SU-DHL-6 (cell line): Measurements from ENCODE around the gene MAP2.

Experiments
- H2AFZ ChIP-seq: fragments of 200-600 bp; sonication (generic); 2 replicates; pipeline ENCODE4 v1.6.1; 2014; ENCODE audit warnings: low read depth, mild to moderate bottlenecking, moderate library complexity, mixed read lengths, antibody characterized with exemption, low read length; ENCODE audit not compliant: severe bottlenecking
- H3F3A ChIP-seq: fragments of 200-600 bp; shearing (Covaris generic); 2 replicates; pipeline ENCODE4 v1.6.0; 2016; ENCODE audit warnings: antibody characterized with exemption, mild to moderate bottlenecking; ENCODE audit not compliant: insufficient read depth
- H3K27ac ChIP-seq: fragments of 200-600 bp; sonication (generic); 2 replicates; pipeline ENCODE4 v1.5.1; 2016; ENCODE audit warnings: low read depth, mild to moderate bottlenecking, low read length, moderate library complexity, mixed read lengths
- H3K27me3 ChIP-seq: fragments of 200-600 bp; sonication (generic), shearing (Covaris generic); 2 replicates; pipeline ENCODE4 v1.6.0; 2014; ENCODE audit warnings: mild to moderate bottlenecking, low read length
- H3K36me3 ChIP-seq: fragments of 200-600 bp; sonication (generic); 2 replicates; pipeline ENCODE4 v1.6.1; 2014; ENCODE audit warnings: mild to moderate bottlenecking, low read length, mixed read lengths
- H3K4me2 ChIP-seq: fragments of 300-600, 200-600 bp; shearing (Covaris generic), sonication (generic); 2 replicates; pipeline ENCODE4 v1.6.0; 2014; ENCODE audit warnings: low read length, low read depth, mild to moderate bottlenecking; ENCODE audit not compliant: poor library complexity, severe bottlenecking
- H3K4me3 ChIP-seq: fragments of 200-600 bp; sonication (generic); 2 replicates; pipeline ENCODE4 v1.5.1; 2014; ENCODE audit warnings: antibody characterized with exemption, low read length, mild to moderate bottlenecking, mixed read lengths; ENCODE audit not compliant: insufficient read depth, poor library complexity, severe bottlenecking
- H3K79me2 ChIP-seq: fragments of 200-600 bp; sonication (generic); 2 replicates; pipeline ENCODE4 v1.6.1; 2014; ENCODE audit warnings: mild to moderate bottlenecking, low read length, moderate library complexity; ENCODE audit not compliant: insufficient read depth
- H3K9ac ChIP-seq: fragments of 200-600 bp; sonication (generic); 2 replicates; pipeline ENCODE4 v1.7.0; 2014; ENCODE audit warnings: mild to moderate bottlenecking, low read length
- H3K9me2 ChIP-seq: fragments of 200-600 bp; sonication (generic); replicated peaks from 2 replicates; pipeline ENCODE4 v1.6.1; 2014; ENCODE audit warnings: low read length; ENCODE audit not compliant: insufficient read depth
- H3K9me3 ChIP-seq: fragments of 200-600 bp; sonication (generic); 2 replicates; pipeline ENCODE4 v1.6.1; 2014; ENCODE audit warnings: low read length, mixed read lengths; ENCODE audit not compliant: insufficient read depth
- H4K20me1 ChIP-seq: fragments of 200-600 bp; sonication (generic); 2 replicates; pipeline ENCODE4 v1.6.1; 2014; ENCODE audit warnings: low read depth, mild to moderate bottlenecking, antibody characterized with exemption, low read length, moderate library complexity, mixed read lengths
- EZH2phosphoT487 ChIP-seq: fragments of 200-600 bp; sonication (generic), shearing (Covaris generic); conservative IDR thresholded peaks from 2 replicates; pipeline ENCODE4 v1.6.1; 2018; ENCODE audit warnings: mild to moderate bottlenecking, antibody characterized with exemption, low read length, moderate library complexity, mixed read lengths
- TF ChIP-seq, protein P1 (sequence below): fragments of 200-600 bp; sonication (generic); IDR thresholded peaks from one replicate; pipeline ENCODE4 v1.5.1; 2017; ENCODE audit warnings: antibody characterized with exemption, mild to moderate bottlenecking, low read length, moderate library complexity; ENCODE audit not compliant: insufficient read depth, poor library complexity, severe bottlenecking

The MAP2 gene

DNA sequence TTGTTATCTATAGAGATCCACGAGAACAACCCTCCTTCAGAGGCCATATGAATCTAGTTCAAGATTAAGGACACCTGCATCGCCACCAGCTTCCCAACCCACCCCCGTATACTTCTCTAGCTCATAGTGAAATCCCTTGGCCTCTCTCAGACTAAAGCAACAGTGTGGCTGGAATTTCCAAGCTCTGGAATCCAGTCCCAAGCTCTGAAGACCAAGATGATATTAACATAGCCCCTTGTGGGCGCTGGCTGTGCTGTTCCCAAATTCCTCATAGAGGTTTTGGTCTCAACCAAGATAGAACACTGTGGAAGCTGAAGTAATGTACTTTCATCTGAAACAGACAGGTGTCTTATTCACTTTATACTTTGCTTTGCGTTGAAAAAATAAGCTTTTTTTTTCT, 139.6 kb downstream of the MAP2 start:
- H3K27ac ChIP-seq: no peak overlapping the region

DNA sequence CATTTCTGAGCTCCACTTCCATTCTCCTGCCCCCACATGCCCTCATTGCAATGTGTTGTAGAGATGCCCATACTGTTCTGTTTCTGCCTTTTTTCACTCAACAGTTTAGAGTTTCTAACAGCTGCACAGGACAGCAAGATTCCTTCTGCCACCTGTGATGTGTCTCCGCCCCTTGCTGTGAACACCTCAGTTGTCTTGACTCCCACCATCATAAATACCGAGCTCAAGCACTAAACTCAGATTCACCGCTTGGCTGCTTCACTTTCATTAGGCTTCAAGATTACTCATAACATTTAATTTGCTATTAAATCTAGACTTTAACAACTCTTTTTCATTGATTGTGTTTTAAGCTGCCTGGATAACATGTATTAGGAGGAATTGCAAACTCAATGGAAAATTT, 141.0 kb downstream of the MAP2 start:
- Histone ChIP-seq H2AFZ (no peak overlapping the region), H3K9me2 (no peaks in the 10 kb centered on the region), H3K9me3 (no peaks in the 10 kb centered on the region), H4K20me1 (no peaks in the 10 kb centered on the region), H3K9ac (no peak overlapping the region), H3K27ac (no peak overlapping the region), H3F3A (no peaks in the 10 kb centered on the region), H3K4me3 (no peak overlapping the region), H3K79me2 (no peaks in the 10 kb centered on the region), H3K4me2 (no peak overlapping the region), H3K27me3 (no peaks in the 10 kb centered on the region), H3K36me3 (no peaks in the 10 kb centered on the region)
- no peak for TF ChIP-seq EZH2phosphoT487
- TF ChIP-seq, protein P1, sequence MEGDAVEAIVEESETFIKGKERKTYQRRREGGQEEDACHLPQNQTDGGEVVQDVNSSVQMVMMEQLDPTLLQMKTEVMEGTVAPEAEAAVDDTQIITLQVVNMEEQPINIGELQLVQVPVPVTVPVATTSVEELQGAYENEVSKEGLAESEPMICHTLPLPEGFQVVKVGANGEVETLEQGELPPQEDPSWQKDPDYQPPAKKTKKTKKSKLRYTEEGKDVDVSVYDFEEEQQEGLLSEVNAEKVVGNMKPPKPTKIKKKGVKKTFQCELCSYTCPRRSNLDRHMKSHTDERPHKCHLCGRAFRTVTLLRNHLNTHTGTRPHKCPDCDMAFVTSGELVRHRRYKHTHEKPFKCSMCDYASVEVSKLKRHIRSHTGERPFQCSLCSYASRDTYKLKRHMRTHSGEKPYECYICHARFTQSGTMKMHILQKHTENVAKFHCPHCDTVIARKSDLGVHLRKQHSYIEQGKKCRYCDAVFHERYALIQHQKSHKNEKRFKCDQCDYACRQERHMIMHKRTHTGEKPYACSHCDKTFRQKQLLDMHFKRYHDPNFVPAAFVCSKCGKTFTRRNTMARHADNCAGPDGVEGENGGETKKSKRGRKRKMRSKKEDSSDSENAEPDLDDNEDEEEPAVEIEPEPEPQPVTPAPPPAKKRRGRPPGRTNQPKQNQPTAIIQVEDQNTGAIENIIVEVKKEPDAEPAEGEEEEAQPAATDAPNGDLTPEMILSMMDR: no peak

More for the DNA sequence above, 139.6 kb downstream of the MAP2 start:
- no peaks in the 10 kb centered on the region for H3K79me2 ChIP-seq
- no peaks in the 10 kb centered on the region for H4K20me1 ChIP-seq
- no peak overlapping the region for H2AFZ ChIP-seq
- no peaks in the 10 kb centered on the region for H3K36me3 ChIP-seq
- no peaks in the 10 kb centered on the region for H3K9me2 ChIP-seq
- no peak overlapping the region for H3K4me2 ChIP-seq
- no peak overlapping the region for H3K9ac ChIP-seq
- no peaks in the 10 kb centered on the region for H3K27me3 ChIP-seq
- TF ChIP-seq, protein P1: no peak
- TF ChIP-seq EZH2phosphoT487: no peak
- H3F3A ChIP-seq: no peaks in the 10 kb centered on the region
- no peaks in the 10 kb centered on the region for H3K9me3 ChIP-seq
- no peak overlapping the region for H3K4me3 ChIP-seq

DNA sequence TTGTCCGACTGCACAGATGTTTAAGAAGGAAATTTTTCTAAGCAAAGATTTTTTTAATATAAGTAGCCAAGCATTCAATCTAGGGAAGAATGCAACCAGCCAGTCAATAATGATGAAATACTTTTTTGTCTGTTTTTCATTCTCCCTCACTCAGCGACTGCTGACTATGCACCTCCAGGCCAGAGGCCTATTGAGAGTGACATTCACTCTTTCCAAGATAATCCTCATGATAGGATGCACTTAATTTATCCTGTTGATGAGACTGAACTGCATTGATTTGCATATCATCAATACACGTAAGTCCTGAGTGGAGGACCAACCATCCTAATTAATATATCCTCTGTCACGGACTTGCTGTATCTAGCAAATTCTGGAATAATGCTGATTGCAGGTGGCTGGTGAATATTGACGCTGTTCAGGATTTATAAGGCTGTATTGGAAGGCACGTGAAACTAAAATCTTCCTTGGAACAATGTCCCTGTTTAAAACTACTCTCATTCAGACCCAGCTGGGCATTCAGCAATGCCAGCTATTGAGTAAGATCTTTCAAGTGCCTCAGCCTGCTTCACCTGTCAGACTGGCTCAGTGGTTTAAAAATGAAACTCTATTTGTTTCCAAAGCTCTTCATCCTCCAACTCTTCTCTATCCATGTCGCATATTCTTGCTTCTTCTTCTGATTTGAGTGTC, 142.2 kb downstream of the MAP2 start:
- TF ChIP-seq, protein P1: no peak
- no peak for TF ChIP-seq EZH2phosphoT487
- Histone ChIP-seq H2AFZ (no peak overlapping the region), H3K9me3 (no peaks in the 10 kb centered on the region), H4K20me1 (no peaks in the 10 kb centered on the region), H3K27me3 (no peaks in the 10 kb centered on the region), H3F3A (no peaks in the 10 kb centered on the region), H3K9me2 (no peaks in the 10 kb centered on the region), H3K4me2 (no peak overlapping the region), H3K9ac (no peak overlapping the region), H3K79me2 (no peaks in the 10 kb centered on the region), H3K36me3 (no peaks in the 10 kb centered on the region), H3K4me3 (no peak overlapping the region), H3K27ac (no peak overlapping the region)
